Measurements from ENCODE around the gene ATAD1.

ATAD1 gene

GRCh38 chr10:87794285-87794684 is 23.7 kb downstream of the ATAD1 start:
- TF ChIP-seq, protein P1, sequence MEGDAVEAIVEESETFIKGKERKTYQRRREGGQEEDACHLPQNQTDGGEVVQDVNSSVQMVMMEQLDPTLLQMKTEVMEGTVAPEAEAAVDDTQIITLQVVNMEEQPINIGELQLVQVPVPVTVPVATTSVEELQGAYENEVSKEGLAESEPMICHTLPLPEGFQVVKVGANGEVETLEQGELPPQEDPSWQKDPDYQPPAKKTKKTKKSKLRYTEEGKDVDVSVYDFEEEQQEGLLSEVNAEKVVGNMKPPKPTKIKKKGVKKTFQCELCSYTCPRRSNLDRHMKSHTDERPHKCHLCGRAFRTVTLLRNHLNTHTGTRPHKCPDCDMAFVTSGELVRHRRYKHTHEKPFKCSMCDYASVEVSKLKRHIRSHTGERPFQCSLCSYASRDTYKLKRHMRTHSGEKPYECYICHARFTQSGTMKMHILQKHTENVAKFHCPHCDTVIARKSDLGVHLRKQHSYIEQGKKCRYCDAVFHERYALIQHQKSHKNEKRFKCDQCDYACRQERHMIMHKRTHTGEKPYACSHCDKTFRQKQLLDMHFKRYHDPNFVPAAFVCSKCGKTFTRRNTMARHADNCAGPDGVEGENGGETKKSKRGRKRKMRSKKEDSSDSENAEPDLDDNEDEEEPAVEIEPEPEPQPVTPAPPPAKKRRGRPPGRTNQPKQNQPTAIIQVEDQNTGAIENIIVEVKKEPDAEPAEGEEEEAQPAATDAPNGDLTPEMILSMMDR (IDR thresholded peaks at IDR 0.05; ENCODE audit: borderline replicate concordance, extremely low read depth, low read length, poor library complexity, severe bottlenecking) = no peak
- no peak for TF ChIP-seq EZH2 (IDR thresholded peaks at IDR 0.05; ENCODE audit: borderline replicate concordance, low read depth, low read length, severe bottlenecking)
- Histone ChIP-seq H3K4me1 (ENCODE audit: insufficient read depth, low read length) (no peaks in the 10 kb centered on the region), H3K36me3 (ENCODE audit: insufficient read depth, low read length) (peaks cover 69% of the 10 kb centered on the region), H4K20me1 (ENCODE audit: insufficient read depth, low read length) (peaks cover 12% of the 10 kb centered on the region; the same call in 1 of the 2 replicates), H3K27ac (ENCODE audit: low read length) (no peak overlapping the region), H3K4me2 (ENCODE audit: insufficient read depth, low read length) (no peak overlapping the region), H3K79me2 (ENCODE audit: insufficient read depth, low read length) (peaks cover 54% of the 10 kb centered on the region), H3K9ac (ENCODE audit: low read depth, low read length) (no peak overlapping the region), H3K4me3 (ENCODE audit: low read depth in 1 of 2, low read length in 2 of 2) (no peak overlapping the region), H3K27me3 (ENCODE audit: insufficient read depth, low read length, poor library complexity) (no peaks in the 10 kb centered on the region), H2AFZ (ENCODE audit: low read depth, low read length) (no peak overlapping the region), H3K9me3 (ENCODE audit: insufficient read depth, low read length, severe bottlenecking) (no peaks in the 10 kb centered on the region)
- ATAC-seq (ENCODE audit: insufficient read depth, low read depth) (no peak), DNase-seq (no peak)

- DNase-seq (no peak), ATAC-seq (ENCODE audit: insufficient read depth, low read depth) (no peak)
- peaks cover 8% of the 10 kb centered on the region; the same call in 1 of the 2 replicates for H4K20me1 ChIP-seq (ENCODE audit: insufficient read depth, low read length)
- no peak overlapping the region for H3K9ac ChIP-seq (ENCODE audit: low read depth, low read length)
- no peaks in the 10 kb centered on the region for H3K9me3 ChIP-seq (ENCODE audit: insufficient read depth, low read length, severe bottlenecking)
- H3K79me2 ChIP-seq (ENCODE audit: insufficient read depth, low read length) = peaks cover 23% of the 10 kb centered on the region
- no peak overlapping the region for H3K27ac ChIP-seq (ENCODE audit: low read length)
- no peaks in the 10 kb centered on the region for H3K27me3 ChIP-seq (ENCODE audit: insufficient read depth, low read length, poor library complexity)
- H3K4me1 ChIP-seq (ENCODE audit: insufficient read depth, low read length) = no peaks in the 10 kb centered on the region
- H3K4me2 ChIP-seq (ENCODE audit: insufficient read depth, low read length) = no peak overlapping the region
- no peak overlapping the region for H2AFZ ChIP-seq (ENCODE audit: low read depth, low read length)
- peaks cover 67% of the 10 kb centered on the region for H3K36me3 ChIP-seq (ENCODE audit: insufficient read depth, low read length)
- TF ChIP-seq, protein P1 (IDR thresholded peaks at IDR 0.05; ENCODE audit: borderline replicate concordance, extremely low read depth, low read length, poor library complexity, severe bottlenecking) = no peak
- H3K4me3 ChIP-seq (ENCODE audit: low read depth in 1 of 2, low read length in 2 of 2) = no peak overlapping the region
These were observed 27.8 kb downstream of the ATAD1 start for GRCh38 chr10:87790185-87790584.

DNA sequence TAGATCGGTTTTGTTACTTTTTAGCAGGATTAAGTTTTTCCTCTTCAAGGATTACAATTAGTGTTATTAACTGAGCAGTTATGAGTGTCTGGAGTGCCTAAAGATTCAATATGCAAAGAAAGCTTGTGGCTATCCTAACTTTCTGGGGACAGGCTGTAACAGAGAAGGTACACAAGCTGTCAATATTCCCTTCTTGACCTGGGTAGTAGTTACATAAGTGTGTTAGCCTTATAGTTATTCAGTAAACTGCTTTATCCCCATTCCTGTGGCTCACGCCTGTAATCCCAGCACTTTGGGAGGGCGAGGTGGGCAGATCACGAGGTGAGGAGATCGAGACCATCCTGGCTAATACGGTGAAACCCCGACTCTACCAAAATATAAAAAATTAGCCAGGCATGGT is 31.6 kb downstream of the ATAD1 start:
- Histone ChIP-seq H4K20me1 (ENCODE audit: insufficient read depth, low read length) (no peaks in the 10 kb centered on the region), H3K4me2 (ENCODE audit: insufficient read depth, low read length) (no peak overlapping the region), H3K4me1 (ENCODE audit: insufficient read depth, low read length) (no peaks in the 10 kb centered on the region), H3K9ac (ENCODE audit: low read depth, low read length) (no peak overlapping the region), H3K27ac (ENCODE audit: low read length) (no peak overlapping the region), H3K9me3 (ENCODE audit: insufficient read depth, low read length, severe bottlenecking) (no peaks in the 10 kb centered on the region), H3K79me2 (ENCODE audit: insufficient read depth, low read length) (peaks cover 7% of the 10 kb centered on the region; the same call in 1 of the 2 replicates), H2AFZ (ENCODE audit: low read depth, low read length) (no peak overlapping the region), H3K4me3 (ENCODE audit: low read depth in 1 of 2, low read length in 2 of 2) (no peak overlapping the region), H3K36me3 (ENCODE audit: insufficient read depth, low read length) (peaks cover 75% of the 10 kb centered on the region), H3K27me3 (ENCODE audit: insufficient read depth, low read length, poor library complexity) (no peaks in the 10 kb centered on the region)
- DNase-seq (no peak), ATAC-seq (ENCODE audit: insufficient read depth, low read depth) (no peak)
- TF ChIP-seq EZH2 (IDR thresholded peaks at IDR 0.05; ENCODE audit: borderline replicate concordance, low read depth, low read length, severe bottlenecking) = no peak
- TF ChIP-seq, protein P1 (IDR thresholded peaks at IDR 0.05; ENCODE audit: borderline replicate concordance, extremely low read depth, low read length, poor library complexity, severe bottlenecking) = no peak

- Histone ChIP-seq H3K4me2 (ENCODE audit: insufficient read depth, low read length) (no peak overlapping the region), H3K27me3 (ENCODE audit: insufficient read depth, low read length, poor library complexity) (no peaks in the 10 kb centered on the region), H3K4me3 (ENCODE audit: low read depth in 1 of 2, low read length in 2 of 2) (no peak overlapping the region), H3K9ac (ENCODE audit: low read depth, low read length) (no peak overlapping the region), H4K20me1 (ENCODE audit: insufficient read depth, low read length) (0 out of 2 replicates have a peak, but pooled peaks cover 2% of the 10 kb centered on the region), H3K36me3 (ENCODE audit: insufficient read depth, low read length) (peaks cover 69% of the 10 kb centered on the region), H3K4me1 (ENCODE audit: insufficient read depth, low read length) (no peaks in the 10 kb centered on the region), H3K79me2 (ENCODE audit: insufficient read depth, low read length) (peaks cover 14% of the 10 kb centered on the region; the same call in 1 of the 2 replicates), H3K27ac (ENCODE audit: low read length) (no peak overlapping the region), H2AFZ (ENCODE audit: low read depth, low read length) (no peak overlapping the region), H3K9me3 (ENCODE audit: insufficient read depth, low read length, severe bottlenecking) (no peaks in the 10 kb centered on the region)
- TF ChIP-seq EZH2 (IDR thresholded peaks at IDR 0.05; ENCODE audit: borderline replicate concordance, low read depth, low read length, severe bottlenecking) = no peak
- TF ChIP-seq, protein P1 (IDR thresholded peaks at IDR 0.05; ENCODE audit: borderline replicate concordance, extremely low read depth, low read length, poor library complexity, severe bottlenecking) = no peak
- ATAC-seq (ENCODE audit: insufficient read depth, low read depth) (no peak), DNase-seq (no peak)
These were observed 35.3 kb downstream of the ATAD1 start for GRCh38 chr10:87782721-87783120.
